Peyer's patch (tissue), 4 donors: ENCODE data around the gene KCNAB3.

Source experiments
- CTCF ChIP-seq, 6 experiments: fragments of 450-650 bp in 4 of 6; fragments of 200-600 bp in 2 of 6; sonication (generic) in 1 of 6; IDR thresholded peaks; one replicate each; pipeline ENCODE4 v1.5.1; 2017 to 2019; ENCODE audit warnings: antibody characterized with exemption in 6 of 6, mild to moderate bottlenecking in 3 of 6, moderate library complexity in 1 of 6
- POLR2A ChIP-seq, 2 donors: fragments of 450-650 bp; IDR thresholded peaks; one replicate each; pipeline ENCODE4 v1.5.1; 2017; ENCODE audit warnings: antibody characterized with exemption in 2 of 2, mild to moderate bottlenecking in 2 of 2, moderate library complexity in 2 of 2

- no peak for TF ChIP-seq CTCF (IDR thresholded peaks at IDR 0.05)
- no peak for TF ChIP-seq POLR2A (IDR thresholded peaks at IDR 0.05)
These were observed 18.0 kb upstream of the KCNAB3 start for GRCh38 chr17:7947651-7948050.
